Measurements from ENCODE around the gene PDE4B. TPM values are rescaled to one million over a fixed set of nuclear protein-coding genes. Genes with fewer than 3 reads are reported as not detected.

PDE4B gene
- total and polyA plus RNA-seq, 10 of the 15 experiments (the other 5 are each of a cell fraction or from before 2014, with no cell fraction given): 3.0 to 13.2 (median 5.7) TPM

DNA sequence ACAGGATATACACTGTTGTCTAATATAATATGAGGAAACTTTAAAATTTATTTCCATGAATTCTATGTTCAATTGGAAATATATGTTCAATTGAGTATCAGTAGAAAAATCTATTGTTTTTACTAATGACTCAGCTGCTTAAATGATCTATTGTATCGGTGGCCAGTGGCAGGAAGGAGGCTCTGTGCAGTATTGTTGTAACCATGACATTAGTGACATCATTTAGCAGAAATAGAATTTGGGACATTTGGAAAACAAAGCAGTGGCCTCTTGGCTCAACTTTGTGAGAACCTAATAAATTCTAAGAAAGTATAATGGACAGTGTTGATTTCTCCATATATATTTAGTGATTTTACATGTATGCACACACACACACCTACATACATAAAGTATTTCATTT, 257.4 kb downstream of the PDE4B start:
- RAD21 ChIA-PET (ENCODE audit: unreplicated experiment): no interaction called here
- Histone ChIP-seq H4K20me1 (ENCODE audit: control insufficient read depth, insufficient read depth) (no peaks in the 10 kb centered on the region), H3K79me2 (ENCODE audit: control insufficient read depth, insufficient read depth, low read length) (no peaks in the 10 kb centered on the region), H2AFZ (ENCODE audit: control insufficient read depth, low read depth, low read length) (no peak overlapping the region), H3K4me2 (ENCODE audit: control insufficient read depth, insufficient read depth) (no peak overlapping the region), H3K27me3 (replicated peaks in 1 of 2; ENCODE audit: control insufficient read depth in 2 of 2, insufficient read depth in 2 of 2, low read length in 1 of 2) (no peaks in the 10 kb centered on the region), H3K4me1 (ENCODE audit: control insufficient read depth, insufficient read depth, low read length) (no peaks in the 10 kb centered on the region), H3K9me3 (replicated peaks; ENCODE audit: control insufficient read depth, insufficient read depth, low read length) (no peaks in the 10 kb centered on the region), H3K27ac (ENCODE audit: control insufficient read depth, insufficient read depth) (no peak overlapping the region), H3K36me3 (ENCODE audit: control insufficient read depth in 2 of 2, insufficient read depth in 2 of 2, low read length in 1 of 2) (no peaks in the 10 kb centered on the region), H3K9ac (ENCODE audit: control insufficient read depth, insufficient read depth, low read length) (no peak overlapping the region), H3K4me3 (no peak overlapping the region)
- in situ Hi-C loops (cut with MboI) (no loop called here), intact Hi-C loops (cut with micrococcal nuclease; ENCODE audit: unreplicated experiment) (no loop called here)
- ATAC-seq (no peak), FAIRE-seq (no peak), DNase-seq (ENCODE audit: low read depth, low spot score) (no peak)
- no TSS peak for BruUV-seq (replicated peaks)
- CTCF ChIA-PET: no interaction called here
- SMC1A ChIA-PET (ENCODE audit: uncharacterized antibody, unreplicated experiment): no interaction called here
- WGBS (ENCODE audit: insufficient coverage, insufficient replicate concordance, low lambda C conversion rate, missing lambda C conversion rate): 32% methylated on average over 1 of the region's 1 CpG
- POLR2A ChIA-PET: no interaction called here
- no peak for TF ChIP-seq SP1 (IDR thresholded peaks at IDR 0.05; ENCODE audit: low read depth, low read length)
- TF ChIP-seq MYC (IDR thresholded peaks at IDR 0.05; ENCODE audit: insufficient read depth, insufficient read length, insufficient replicate concordance, low read length, severe bottlenecking): no peak
- no peak for TF ChIP-seq ZSCAN29 (IDR thresholded peaks at IDR 0.05)
- no peak for TF ChIP-seq NBN (IDR thresholded peaks at IDR 0.05)
- TF ChIP-seq SRF (IDR thresholded peaks at IDR 0.05; ENCODE audit: low read depth in 2 of 2, low read length in 2 of 2): no peak
- TF ChIP-seq, protein P1, sequence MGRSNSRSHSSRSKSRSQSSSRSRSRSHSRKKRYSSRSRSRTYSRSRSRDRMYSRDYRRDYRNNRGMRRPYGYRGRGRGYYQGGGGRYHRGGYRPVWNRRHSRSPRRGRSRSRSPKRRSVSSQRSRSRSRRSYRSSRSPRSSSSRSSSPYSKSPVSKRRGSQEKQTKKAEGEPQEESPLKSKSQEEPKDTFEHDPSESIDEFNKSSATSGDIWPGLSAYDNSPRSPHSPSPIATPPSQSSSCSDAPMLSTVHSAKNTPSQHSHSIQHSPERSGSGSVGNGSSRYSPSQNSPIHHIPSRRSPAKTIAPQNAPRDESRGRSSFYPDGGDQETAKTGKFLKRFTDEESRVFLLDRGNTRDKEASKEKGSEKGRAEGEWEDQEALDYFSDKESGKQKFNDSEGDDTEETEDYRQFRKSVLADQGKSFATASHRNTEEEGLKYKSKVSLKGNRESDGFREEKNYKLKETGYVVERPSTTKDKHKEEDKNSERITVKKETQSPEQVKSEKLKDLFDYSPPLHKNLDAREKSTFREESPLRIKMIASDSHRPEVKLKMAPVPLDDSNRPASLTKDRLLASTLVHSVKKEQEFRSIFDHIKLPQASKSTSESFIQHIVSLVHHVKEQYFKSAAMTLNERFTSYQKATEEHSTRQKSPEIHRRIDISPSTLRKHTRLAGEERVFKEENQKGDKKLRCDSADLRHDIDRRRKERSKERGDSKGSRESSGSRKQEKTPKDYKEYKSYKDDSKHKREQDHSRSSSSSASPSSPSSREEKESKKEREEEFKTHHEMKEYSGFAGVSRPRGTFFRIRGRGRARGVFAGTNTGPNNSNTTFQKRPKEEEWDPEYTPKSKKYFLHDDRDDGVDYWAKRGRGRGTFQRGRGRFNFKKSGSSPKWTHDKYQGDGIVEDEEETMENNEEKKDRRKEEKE (IDR thresholded peaks at IDR 0.05): no peak

DNA sequence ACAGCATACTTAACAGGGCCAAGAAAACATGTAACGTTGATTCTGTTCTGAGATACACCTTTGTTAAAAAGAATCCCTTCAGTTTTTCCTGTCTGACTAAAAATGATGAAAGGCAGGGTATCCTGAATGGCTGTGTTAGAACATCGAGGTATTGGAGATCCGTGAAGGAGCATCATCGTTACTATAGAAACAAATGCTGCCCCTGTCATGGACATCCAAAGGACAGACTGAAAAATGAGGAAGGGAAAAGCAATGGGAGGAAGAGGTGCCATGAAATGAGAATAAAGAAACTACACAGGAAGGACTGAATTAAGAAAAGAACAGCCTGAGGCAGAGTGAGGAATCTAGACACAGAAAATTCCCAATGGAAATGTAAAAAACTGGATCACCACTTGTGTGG, 257.9 kb downstream of the PDE4B start:
- H3K27me3 ChIP-seq (replicated peaks in 1 of 2; ENCODE audit: control insufficient read depth in 2 of 2, insufficient read depth in 2 of 2, low read length in 1 of 2): no peaks in the 10 kb centered on the region
- no TSS peak for BruUV-seq (replicated peaks)
- H2AFZ ChIP-seq (ENCODE audit: control insufficient read depth, low read depth, low read length): no peak overlapping the region
- CTCF ChIA-PET: no interaction called here
- POLR2A ChIA-PET: no interaction called here
- H3K36me3 ChIP-seq (ENCODE audit: control insufficient read depth in 2 of 2, insufficient read depth in 2 of 2, low read length in 1 of 2): no peaks in the 10 kb centered on the region
- 1% methylated on average over 4 of the region's 4 CpGs for WGBS (ENCODE audit: insufficient coverage, insufficient replicate concordance, low lambda C conversion rate, missing lambda C conversion rate)
- H3K9ac ChIP-seq (ENCODE audit: control insufficient read depth, insufficient read depth, low read length): no peak overlapping the region
- RAD21 ChIA-PET (ENCODE audit: unreplicated experiment): no interaction called here
- no peaks in the 10 kb centered on the region for H3K4me1 ChIP-seq (ENCODE audit: control insufficient read depth, insufficient read depth, low read length)
- no peak overlapping the region for H3K4me3 ChIP-seq
- SMC1A ChIA-PET (ENCODE audit: uncharacterized antibody, unreplicated experiment): no interaction called here
- H3K9me3 ChIP-seq (replicated peaks; ENCODE audit: control insufficient read depth, insufficient read depth, low read length): no peaks in the 10 kb centered on the region
- no peaks in the 10 kb centered on the region for H4K20me1 ChIP-seq (ENCODE audit: control insufficient read depth, insufficient read depth)
- ATAC-seq: no peak
- intact Hi-C loops (cut with micrococcal nuclease; ENCODE audit: unreplicated experiment): no loop called here
- no peak overlapping the region for H3K4me2 ChIP-seq (ENCODE audit: control insufficient read depth, insufficient read depth)
- no peak for FAIRE-seq
- H3K79me2 ChIP-seq (ENCODE audit: control insufficient read depth, insufficient read depth, low read length): no peaks in the 10 kb centered on the region
- in situ Hi-C loops (cut with MboI): no loop called here
- no peak for DNase-seq (ENCODE audit: low read depth, low spot score)
- no peak overlapping the region for H3K27ac ChIP-seq (ENCODE audit: control insufficient read depth, insufficient read depth)
- TF ChIP-seq DPF2 (IDR thresholded peaks at IDR 0.05): no peak
- TF ChIP-seq, protein P2, sequence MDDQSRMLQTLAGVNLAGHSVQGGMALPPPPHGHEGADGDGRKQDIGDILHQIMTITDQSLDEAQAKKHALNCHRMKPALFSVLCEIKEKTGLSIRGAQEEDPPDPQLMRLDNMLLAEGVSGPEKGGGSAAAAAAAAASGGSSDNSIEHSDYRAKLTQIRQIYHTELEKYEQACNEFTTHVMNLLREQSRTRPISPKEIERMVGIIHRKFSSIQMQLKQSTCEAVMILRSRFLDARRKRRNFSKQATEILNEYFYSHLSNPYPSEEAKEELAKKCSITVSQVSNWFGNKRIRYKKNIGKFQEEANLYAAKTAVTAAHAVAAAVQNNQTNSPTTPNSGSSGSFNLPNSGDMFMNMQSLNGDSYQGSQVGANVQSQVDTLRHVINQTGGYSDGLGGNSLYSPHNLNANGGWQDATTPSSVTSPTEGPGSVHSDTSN (IDR thresholded peaks at IDR 0.05; ENCODE audit: insufficient replicate concordance, low read depth, low read length): no peak
- no peak for TF ChIP-seq KDM1A (IDR thresholded peaks at IDR 0.05; ENCODE audit: borderline replicate concordance)
- TF ChIP-seq SMAD5 (IDR thresholded peaks at IDR 0.05; ENCODE audit: low read depth): no peak
- TF ChIP-seq, protein P3, sequence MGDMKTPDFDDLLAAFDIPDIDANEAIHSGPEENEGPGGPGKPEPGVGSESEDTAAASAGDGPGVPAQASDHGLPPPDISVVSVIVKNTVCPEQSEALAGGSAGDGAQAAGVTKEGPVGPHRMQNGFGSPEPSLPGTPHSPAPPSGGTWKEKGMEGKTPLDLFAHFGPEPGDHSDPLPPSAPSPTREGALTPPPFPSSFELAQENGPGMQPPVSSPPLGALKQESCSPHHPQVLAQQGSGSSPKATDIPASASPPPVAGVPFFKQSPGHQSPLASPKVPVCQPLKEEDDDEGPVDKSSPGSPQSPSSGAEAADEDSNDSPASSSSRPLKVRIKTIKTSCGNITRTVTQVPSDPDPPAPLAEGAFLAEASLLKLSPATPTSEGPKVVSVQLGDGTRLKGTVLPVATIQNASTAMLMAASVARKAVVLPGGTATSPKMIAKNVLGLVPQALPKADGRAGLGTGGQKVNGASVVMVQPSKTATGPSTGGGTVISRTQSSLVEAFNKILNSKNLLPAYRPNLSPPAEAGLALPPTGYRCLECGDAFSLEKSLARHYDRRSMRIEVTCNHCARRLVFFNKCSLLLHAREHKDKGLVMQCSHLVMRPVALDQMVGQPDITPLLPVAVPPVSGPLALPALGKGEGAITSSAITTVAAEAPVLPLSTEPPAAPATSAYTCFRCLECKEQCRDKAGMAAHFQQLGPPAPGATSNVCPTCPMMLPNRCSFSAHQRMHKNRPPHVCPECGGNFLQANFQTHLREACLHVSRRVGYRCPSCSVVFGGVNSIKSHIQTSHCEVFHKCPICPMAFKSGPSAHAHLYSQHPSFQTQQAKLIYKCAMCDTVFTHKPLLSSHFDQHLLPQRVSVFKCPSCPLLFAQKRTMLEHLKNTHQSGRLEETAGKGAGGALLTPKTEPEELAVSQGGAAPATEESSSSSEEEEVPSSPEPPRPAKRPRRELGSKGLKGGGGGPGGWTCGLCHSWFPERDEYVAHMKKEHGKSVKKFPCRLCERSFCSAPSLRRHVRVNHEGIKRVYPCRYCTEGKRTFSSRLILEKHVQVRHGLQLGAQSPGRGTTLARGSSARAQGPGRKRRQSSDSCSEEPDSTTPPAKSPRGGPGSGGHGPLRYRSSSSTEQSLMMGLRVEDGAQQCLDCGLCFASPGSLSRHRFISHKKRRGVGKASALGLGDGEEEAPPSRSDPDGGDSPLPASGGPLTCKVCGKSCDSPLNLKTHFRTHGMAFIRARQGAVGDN (IDR thresholded peaks at IDR 0.05): no peak

Data from GM12878 (cell line).